K562 (cell line): Measurements from ENCODE around the gene WDR72. TPM values are rescaled to one million over a fixed set of nuclear protein-coding genes. Genes with fewer than 3 reads are reported as not detected.

ENCODE experiments used
- ATAC-seq: fragments of 200-7000 bp; cut with Tn5 transposase; 3 replicates; pipeline ENCODE4 v1.9.1; 2020; ENCODE audit warnings: moderate library complexity
- BruUV-seq: library from RNA; stranded (reverse); fragments of 400-500 nt; replicated peaks from 2 replicates; lab custom pipeline; 2021; lab: Mats Ljungman, UMichigan
- CTCF ChIA-PET: fragments of 300-600 bp; formaldehyde crosslinking; extraction: SDS; loops from one replicate; lab custom pipeline; 2021; ENCODE audit warnings: low intra/inter-chr PET ratio; lab: Yijun Ruan, JAX
- POLR2A ChIA-PET: fragments of 300-600, 350-650 bp; sonication (Branson Sonifier 250); formaldehyde crosslinking; extraction: SDS; loops from one replicate; lab custom pipeline; 2021; ENCODE audit warnings: antibody characterized with exemption, inconsistent platforms; lab: Yijun Ruan, JAX
- DNase-seq, 4 experiments: peaks; one replicate each; pipeline versions ENCODE4 v3.0.0 to v3.0.0-alpha.2; 2011 to 2018; ENCODE audit warnings: low spot score in 3 of 4, mixed read lengths in 3 of 4; ENCODE audit errors: extremely low read depth in 1 of 4
- FAIRE-seq: peaks from 2 replicates; lab custom pipeline; 2011; peaks lifted over from hg19 to GRCh38; lab: Jason Lieb, UNC
- H2AFZ ChIP-seq: 2 replicates; pipeline ENCODE4 v1.6.0; 2011; ENCODE audit warnings: low read depth, low read length, control low read depth, inconsistent platforms
- H3K27ac ChIP-seq: fragments of 200-600 bp; 3 replicates; pipeline ENCODE4 v1.8.0; 2011; ENCODE audit warnings: low read depth, mild to moderate bottlenecking, control low read depth, inconsistent platforms, low read length, moderate library complexity, mixed read lengths; ENCODE audit errors: extremely low read depth
- H3K27me3 ChIP-seq, 2 experiments: fragments of 300-600 bp in 1 of 2; 2 replicates in 1 of 2; 3 replicates in 1 of 2; pipeline versions ENCODE4 v1.6.0 to v1.8.0; 2011; ENCODE audit warnings: inconsistent platforms in 2 of 2, low read length in 2 of 2, mild to moderate bottlenecking in 1 of 2, mixed read lengths in 1 of 2, moderate library complexity in 1 of 2; ENCODE audit not compliant: control insufficient read depth in 2 of 2, insufficient read depth in 2 of 2
- H3K36me3 ChIP-seq: fragments of 300-600 bp; 3 replicates; pipeline ENCODE4 v1.8.0; 2011; ENCODE audit warnings: mild to moderate bottlenecking, low read length, inconsistent platforms; ENCODE audit not compliant: control insufficient read depth, insufficient read depth
- H3K4me1 ChIP-seq, 2 experiments: fragments of 200-600 bp in 1 of 2; replicated peaks in 1 of 2; 2 replicates in 1 of 2; 3 replicates in 1 of 2; pipeline versions ENCODE4 v1.5.1 to v1.8.0; 2011; ENCODE audit warnings: inconsistent platforms in 2 of 2, low read length in 2 of 2, mild to moderate bottlenecking in 1 of 2, mixed read lengths in 1 of 2, moderate library complexity in 1 of 2; ENCODE audit not compliant: control insufficient read depth in 2 of 2, insufficient read depth in 2 of 2
- H3K4me2 ChIP-seq: 2 replicates; pipeline ENCODE4 v1.6.1; 2011; ENCODE audit warnings: low read length, control low read depth, inconsistent platforms, mixed read lengths; ENCODE audit not compliant: insufficient read depth
- H3K4me3 ChIP-seq: fragments of 200-600 bp; sonication (generic), shearing (Covaris generic); 2 replicates; pipeline ENCODE4 v1.5.1; 2016; ENCODE audit warnings: control low read depth, inconsistent platforms
- H3K79me2 ChIP-seq: fragments of 200-600 bp; 3 replicates; pipeline ENCODE4 v1.8.0; 2011; ENCODE audit warnings: low read length, inconsistent platforms; ENCODE audit not compliant: control insufficient read depth, insufficient read depth
- H3K9ac ChIP-seq, 2 experiments: 2 replicates each; pipeline versions ENCODE4 v1.6.0 to v1.6.1; 2011; ENCODE audit warnings: low read depth in 2 of 2, low read length in 2 of 2, control low read depth in 1 of 2, inconsistent platforms in 1 of 2, mild to moderate bottlenecking in 1 of 2, mixed read lengths in 1 of 2; ENCODE audit not compliant: insufficient read depth in 1 of 2
- H3K9me1 ChIP-seq: one replicate; pipeline ENCODE4 v1.6.0; 2011; ENCODE audit warnings: inconsistent platforms, mild to moderate bottlenecking, low read length, moderate library complexity; ENCODE audit not compliant: control insufficient read depth, insufficient read depth
- H3K9me3 ChIP-seq: replicated peaks from 2 replicates; pipeline ENCODE4 v1.5.1; 2011; ENCODE audit warnings: low read depth, low read length, inconsistent platforms; ENCODE audit not compliant: control insufficient read depth, insufficient read depth
- H4K20me1 ChIP-seq: replicated peaks from 2 replicates; pipeline ENCODE4 v1.6.1; 2011; ENCODE audit warnings: low read length, inconsistent platforms, mixed read lengths; ENCODE audit not compliant: control insufficient read depth, insufficient read depth
- BRF1 ChIP-seq: IDR thresholded peaks from 3 replicates; pipeline ENCODE4 v1.6.1; 2011; ENCODE audit warnings: borderline replicate concordance, mild to moderate bottlenecking; ENCODE audit not compliant: insufficient read length; ENCODE audit errors: extremely low read depth
- DACH1 ChIP-seq: fragments of 450-650 bp; IDR thresholded peaks from 2 replicates; pipeline ENCODE4 v1.6.1; 2018; ENCODE audit not compliant: partially characterized antibody
- NBN ChIP-seq: fragments of 450-650 bp; IDR thresholded peaks from 2 replicates; pipeline ENCODE4 v1.6.1; 2016; ENCODE audit warnings: low read depth, mild to moderate bottlenecking
- ZBTB9 ChIP-seq: fragments of 450-650 bp; formaldehyde crosslinking; IDR thresholded peaks from 2 replicates; pipeline ENCODE4 v1.4.0; 2020; ENCODE audit warnings: mild to moderate bottlenecking, moderate library complexity
- WGBS: fragments of 100-300 bp; shearing (Covaris generic); methylation state at CpG from one replicate; pipeline ENCODE4 v1.1.6; 2016; ENCODE audit warnings: low coverage, mixed read lengths; ENCODE audit not compliant: insufficient coverage; ENCODE audit errors: missing lambda C conversion rate; 5-methylcytosine and 5-hydroxymethylcytosine counted together
- in situ Hi-C: fragments of 300-500 bp; cut with MboI; formaldehyde crosslinking; loops from 4 replicates; pipeline ENCODE4 v1.15.0; 2018; ENCODE audit warnings: inconsistent platforms, mixed read lengths
- intact Hi-C: fragments of 100-400 bp; cut with micrococcal nuclease; formaldehyde crosslinking; loops from 2 replicates; pipeline ENCODE4 v1.14.2; 2022
- polyA plus RNA-seq, 8 experiments: library from polyadenylated mRNA; depleted of rRNA in 4 of 8; stranded (reverse) in 5 of 8; unstranded in 3 of 8; fragments of >200 nt; fragmentation: Nextera tagmentation in 2 of 8; fragmentation: Illumina TruSeq in 1 of 8; extraction: Ambion mirVana in 2 of 8; extraction: Trizol in 1 of 8; gene quantifications; 2 replicates each; pipeline versions ENCODE4 v1.2.1 to v1.2.3, GENCODE V29; 2011 to 2014; ENCODE audit warnings: inconsistent platforms in 1 of 8, missing spikeins in 1 of 8
- total RNA-seq, 7 experiments: library from RNA; depleted of rRNA in 6 of 7; stranded (reverse); fragments of >200 nt in 6 of 7; fragmentation: Illumina TruSeq in 2 of 7; extraction: Trizol in 2 of 7; gene quantifications; 2 replicates each; pipeline versions ENCODE4 v1.2.1 to v1.2.3, GENCODE V29; 2011 to 2021; ENCODE audit warnings: low replicate concordance in 1 of 7
- TF ChIP-seq, protein P1 (sequence below), 3 experiments: IDR thresholded peaks in 2 of 3; conservative IDR thresholded peaks in 1 of 3; 2 replicates each; pipeline ENCODE4 v1.5.1; 2011 to 2012; ENCODE audit warnings: low read length in 3 of 3, mild to moderate bottlenecking in 3 of 3, control low read depth in 2 of 3, improper control_type of control experiment in 1 of 3, inconsistent platforms in 1 of 3, low read depth in 1 of 3, mixed read lengths in 1 of 3, moderate library complexity in 1 of 3; ENCODE audit not compliant: insufficient read depth in 2 of 3

WDR72 gene
- total and polyA plus RNA-seq, 9 of the 15 experiments (the other 6 are each of a cell fraction or from before 2014, with no cell fraction given), result 0.01 TPM; not detected in 8

DNA sequence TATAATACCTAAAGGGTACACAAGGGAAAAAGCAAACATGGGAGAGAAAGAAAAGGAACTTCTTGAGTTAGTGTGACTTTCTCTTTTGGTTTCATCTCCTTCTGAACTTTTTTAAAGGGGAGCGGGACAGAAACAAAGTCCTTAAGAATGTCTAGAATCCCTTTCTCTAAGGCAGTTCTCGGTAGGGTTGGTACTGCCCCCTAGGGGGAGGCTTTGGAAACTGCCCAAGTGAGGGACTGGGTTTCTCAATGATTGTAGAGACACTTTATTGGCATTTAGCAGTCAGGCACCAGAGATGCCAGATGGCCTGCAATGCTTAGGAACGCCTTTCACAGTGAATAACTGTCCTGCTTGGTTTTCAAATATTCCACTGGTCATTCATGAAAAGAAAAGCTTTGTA, 172.7 kb downstream of the WDR72 start:
- no peak for ATAC-seq

More for the DNA sequence above, 172.7 kb downstream of the WDR72 start:
- WGBS, result 0% methylated on average over 3 of the region's 3 CpGs
- H3K9me1 ChIP-seq, result no peaks in the 10 kb centered on the region
- no peak overlapping the region for H2AFZ ChIP-seq
- H4K20me1 ChIP-seq, result no peaks in the 10 kb centered on the region
- H3K79me2 ChIP-seq, result no peaks in the 10 kb centered on the region
- POLR2A ChIA-PET, result no interaction called here
- DNase-seq, result peak; percentile 4 to 26 (median 13)
- H3K27ac ChIP-seq, result no peak overlapping the region
- in situ Hi-C loops (no loop called here), intact Hi-C loops (no loop called here)
- TF ChIP-seq, protein P1, sequence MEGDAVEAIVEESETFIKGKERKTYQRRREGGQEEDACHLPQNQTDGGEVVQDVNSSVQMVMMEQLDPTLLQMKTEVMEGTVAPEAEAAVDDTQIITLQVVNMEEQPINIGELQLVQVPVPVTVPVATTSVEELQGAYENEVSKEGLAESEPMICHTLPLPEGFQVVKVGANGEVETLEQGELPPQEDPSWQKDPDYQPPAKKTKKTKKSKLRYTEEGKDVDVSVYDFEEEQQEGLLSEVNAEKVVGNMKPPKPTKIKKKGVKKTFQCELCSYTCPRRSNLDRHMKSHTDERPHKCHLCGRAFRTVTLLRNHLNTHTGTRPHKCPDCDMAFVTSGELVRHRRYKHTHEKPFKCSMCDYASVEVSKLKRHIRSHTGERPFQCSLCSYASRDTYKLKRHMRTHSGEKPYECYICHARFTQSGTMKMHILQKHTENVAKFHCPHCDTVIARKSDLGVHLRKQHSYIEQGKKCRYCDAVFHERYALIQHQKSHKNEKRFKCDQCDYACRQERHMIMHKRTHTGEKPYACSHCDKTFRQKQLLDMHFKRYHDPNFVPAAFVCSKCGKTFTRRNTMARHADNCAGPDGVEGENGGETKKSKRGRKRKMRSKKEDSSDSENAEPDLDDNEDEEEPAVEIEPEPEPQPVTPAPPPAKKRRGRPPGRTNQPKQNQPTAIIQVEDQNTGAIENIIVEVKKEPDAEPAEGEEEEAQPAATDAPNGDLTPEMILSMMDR (IDR thresholded peaks at IDR 0.05 in 2 of 3, conservative IDR thresholded peaks at IDR 0.05 in 1 of 3; ENCODE audit: insufficient read depth in 2 of 3, low read depth in 1 of 3, low read length in 3 of 3), result peak in 2 of 3 experiments; percentile 13 to 30; a peak in 1 of 6 replicates
- TF ChIP-seq DACH1 (no peak), NBN (no peak), ZBTB9 (CRISPR knock-in tag) (no peak), BRF1 (no peak)
- no peaks in the 10 kb centered on the region for H3K27me3 ChIP-seq
- no peaks in the 10 kb centered on the region for H3K4me1 ChIP-seq
- FAIRE-seq, result no peak
- no peaks in the 10 kb centered on the region for H3K36me3 ChIP-seq
- CTCF ChIA-PET, result no interaction called here
- no TSS peak for BruUV-seq
- no peak overlapping the region for H3K9ac ChIP-seq
- no peak overlapping the region for H3K4me3 ChIP-seq
- no peak overlapping the region for H3K4me2 ChIP-seq
- H3K9me3 ChIP-seq, result no peaks in the 10 kb centered on the region
